Mucosa of descending colon (tissue), 3 donors: ENCODE measurements around the gene FBXO34. TPM values are rescaled to one million over a fixed set of nuclear protein-coding genes. Genes with fewer than 3 reads are reported as not detected.

Experiments used
- ATAC-seq: fragments of 200-7000 bp; cut with Tn5 transposase; one replicate; pipeline ENCODE4 v1.9.1; 2020; ENCODE audit warnings: mild to moderate bottlenecking, moderate library complexity
- DNase-seq, 3 donors: peaks; one replicate each; pipeline ENCODE4 v3.0.0-alpha.2; 2020
- H3K36me3 ChIP-seq: fragments of 200-600 bp; one replicate; pipeline ENCODE4 v1.8.0; 2021; ENCODE audit warnings: low read depth, mild to moderate bottlenecking
- H3K4me1 ChIP-seq: fragments of 200-600 bp; one replicate; pipeline ENCODE4 v1.8.0; 2021; ENCODE audit warnings: low read depth, mild to moderate bottlenecking
- H3K4me3 ChIP-seq: fragments of 200-600 bp; one replicate; pipeline ENCODE4 v1.8.0; 2021; ENCODE audit warnings: mild to moderate bottlenecking
- H3K9me3 ChIP-seq: fragments of 200-600 bp; one replicate; pipeline ENCODE4 v1.8.0; 2021; ENCODE audit warnings: mild to moderate bottlenecking
- CTCF ChIP-seq: fragments of 200-600 bp; IDR thresholded peaks from one replicate; pipeline ENCODE4 v1.8.0; 2022; ENCODE audit warnings: antibody characterized with exemption, mild to moderate bottlenecking
- intact Hi-C, 2 donors: fragments of 100-400 bp; cut with DNase I in 1 of 2; cut with micrococcal nuclease in 1 of 2; formaldehyde crosslinking; loops; one replicate each; pipeline versions ENCODE4 v1.11.0 to v1.11.1; 2022; cut with DNase I, micrococcal nuclease
- total RNA-seq, 3 donors: library from RNA; stranded (reverse); fragmentation: NEBNext Ultra II Directional in 2 of 3; extraction: Animal tissue kit (Norgen Biotek cat#: 25700) in 2 of 3; gene quantifications; one replicate each; pipeline versions ENCODE4 v1.2.1 to v1.2.4, GENCODE V29; 2021 to 2023
- donor health status: DM: no; HTN: no; CAD: no; lungs with moderate emphysema.
- donor health status: DM: no; HTN: no; CAD: no.
- donor health status: DM: no; HTN: yes; CAD: no.

Gene FBXO34
- total RNA-seq, 3 donors from 2014 or later, result 42.2 to 76.9 (median 59.1) TPM

- H3K4me1 ChIP-seq, result peaks cover 52% of the 10 kb centered on the region
- DNase-seq (no peak), ATAC-seq (peak; percentile 20)
- no peak overlapping the region for H3K4me3 ChIP-seq
- intact Hi-C loops, result no loop called here
- no peak for TF ChIP-seq CTCF
- no peaks in the 10 kb centered on the region for H3K9me3 ChIP-seq
- H3K36me3 ChIP-seq, result no peaks in the 10 kb centered on the region
Observed at GRCh38 chr14:55348766-55349453, 77.7 kb downstream of the FBXO34 start.

- peaks cover 47% of the 10 kb centered on the region for H3K4me1 ChIP-seq
- ATAC-seq (peak; percentile 24), DNase-seq (peak; percentile 59 to 71 (median 64))
- intact Hi-C loops, result no loop called here
- no peak for TF ChIP-seq CTCF
- no peaks in the 10 kb centered on the region for H3K36me3 ChIP-seq
- no peaks in the 10 kb centered on the region for H3K9me3 ChIP-seq
- H3K4me3 ChIP-seq, result no peak overlapping the region
Observed at GRCh38 chr14:55349565-55349964, 78.3 kb downstream of the FBXO34 start.

DNA sequence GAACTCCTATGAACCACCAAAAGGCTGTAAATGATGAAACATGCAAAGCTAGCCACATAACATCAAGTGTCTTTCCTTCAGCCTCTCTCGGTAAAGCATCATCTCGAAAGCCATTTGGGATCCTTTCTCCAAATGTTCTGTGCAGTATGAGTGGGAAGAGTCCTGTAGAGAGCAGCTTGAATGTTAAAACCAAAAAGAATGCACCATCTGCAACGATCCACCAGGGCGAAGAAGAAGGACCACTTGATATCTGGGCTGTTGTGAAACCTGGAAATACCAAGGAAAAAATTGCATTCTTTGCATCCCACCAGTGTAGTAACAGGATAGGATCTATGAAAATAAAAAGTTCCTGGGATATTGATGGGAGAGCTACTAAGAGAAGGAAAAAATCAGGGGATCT is 79.2 kb downstream of the FBXO34 start:
- Histone ChIP-seq H3K36me3 (no peaks in the 10 kb centered on the region), H3K4me3 (no peak overlapping the region), H3K4me1 (peaks cover 39% of the 10 kb centered on the region), H3K9me3 (no peaks in the 10 kb centered on the region)
- intact Hi-C loops, result loop anchor here in 1 of 2 donors (10.0 kb wide), 1 partner anchor 76 kb away; the partner anchor contains the start of gene FBXO34
- DNase-seq (no peak), ATAC-seq (no peak)
- no peak for TF ChIP-seq CTCF

DNA sequence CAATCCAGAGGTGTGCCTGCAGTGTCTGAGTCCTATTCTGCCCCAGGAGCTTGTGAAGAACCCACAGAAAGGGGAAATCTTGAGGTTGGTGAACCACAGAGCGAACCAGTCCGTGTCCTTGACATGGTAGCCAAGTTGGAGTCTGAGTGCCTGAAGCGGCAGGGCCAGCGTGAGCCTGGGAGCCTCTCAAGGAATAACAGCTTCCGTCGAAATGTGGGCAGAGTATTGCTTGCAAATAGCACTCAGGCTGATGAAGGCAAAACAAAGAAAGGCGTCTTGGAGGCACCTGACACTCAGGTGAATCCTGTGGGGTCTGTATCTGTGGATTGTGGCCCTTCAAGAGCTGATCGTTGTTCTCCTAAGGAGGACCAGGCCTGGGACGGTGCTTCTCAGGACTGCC is 79.9 kb downstream of the FBXO34 start:
- TF ChIP-seq CTCF, result no peak
- DNase-seq, result no peak
- ATAC-seq, result no peak
- intact Hi-C loops, result loop anchor here in 1 of 2 donors (10.0 kb wide), 1 partner anchor 76 kb away; the partner anchor contains the start of gene FBXO34
- peaks cover 34% of the 10 kb centered on the region for H3K4me1 ChIP-seq
- no peaks in the 10 kb centered on the region for H3K9me3 ChIP-seq
- H3K4me3 ChIP-seq, result no peak overlapping the region
- H3K36me3 ChIP-seq, result no peaks in the 10 kb centered on the region

DNA sequence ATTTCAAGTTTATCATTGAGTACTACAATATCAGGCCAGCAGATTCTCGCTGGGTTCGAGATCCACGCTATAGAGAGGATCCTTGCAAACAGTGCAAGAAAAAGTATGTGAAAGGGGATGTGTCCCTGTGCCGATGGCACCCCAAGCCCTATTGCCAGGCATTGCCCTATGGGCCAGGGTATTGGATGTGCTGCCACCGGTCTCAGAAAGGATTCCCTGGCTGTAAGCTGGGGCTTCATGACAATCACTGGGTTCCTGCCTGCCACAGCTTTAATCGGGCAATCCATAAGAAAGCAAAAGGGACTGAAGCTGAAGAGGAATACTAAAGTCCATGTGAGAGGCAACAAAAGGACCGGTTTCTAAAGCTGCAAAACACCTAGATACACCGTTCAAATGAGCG is 81.0 kb downstream of the FBXO34 start:
- H3K36me3 ChIP-seq, result no peaks in the 10 kb centered on the region
- intact Hi-C loops, result loop anchor here in 1 of 2 donors (10.0 kb wide), 1 partner anchor 77 kb away; the partner anchor contains the start of gene FBXO34

More for the DNA sequence above, 81.0 kb downstream of the FBXO34 start:
- ATAC-seq, result no peak
- no peak overlapping the region for H3K4me3 ChIP-seq
- no peak for DNase-seq
- TF ChIP-seq CTCF, result no peak
- H3K4me1 ChIP-seq, result peaks cover 30% of the 10 kb centered on the region
- H3K9me3 ChIP-seq, result no peaks in the 10 kb centered on the region
